ENCODE data around the gene MACROD2. TPM values are rescaled to one million over a fixed set of nuclear protein-coding genes. Genes with fewer than 3 reads are reported as not detected.

The MACROD2 gene
- total RNA-seq, 2 donors from 2014 or later, result 0.95 to 4.2 TPM

DNA sequence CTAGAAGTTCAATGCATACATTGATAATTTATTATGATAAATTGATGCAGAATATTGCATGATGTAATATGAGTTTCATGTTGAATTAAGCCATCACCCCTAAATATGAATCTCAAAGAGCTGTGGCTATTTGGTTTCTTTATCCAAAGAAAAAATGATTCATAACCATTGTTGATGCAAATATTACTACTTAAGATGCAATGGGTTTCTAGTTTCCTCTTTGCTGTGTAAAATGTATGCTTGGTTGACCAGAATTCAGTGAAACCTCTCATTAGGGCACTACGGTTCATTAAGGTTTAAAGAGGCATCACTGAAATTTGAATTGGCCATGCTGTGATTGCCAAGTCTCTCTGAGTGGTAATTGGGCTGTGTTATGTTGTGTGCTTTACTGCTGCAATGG, 834.6 kb downstream of the MACROD2 start:
- no peak overlapping the region for H3K4me3 ChIP-seq
- DNase-seq (ENCODE audit: low spot score) (no peak), ATAC-seq (ENCODE audit: insufficient number of reproducible peaks, low FRiP score, low read depth) (no peak)
- TF ChIP-seq, protein P1, sequence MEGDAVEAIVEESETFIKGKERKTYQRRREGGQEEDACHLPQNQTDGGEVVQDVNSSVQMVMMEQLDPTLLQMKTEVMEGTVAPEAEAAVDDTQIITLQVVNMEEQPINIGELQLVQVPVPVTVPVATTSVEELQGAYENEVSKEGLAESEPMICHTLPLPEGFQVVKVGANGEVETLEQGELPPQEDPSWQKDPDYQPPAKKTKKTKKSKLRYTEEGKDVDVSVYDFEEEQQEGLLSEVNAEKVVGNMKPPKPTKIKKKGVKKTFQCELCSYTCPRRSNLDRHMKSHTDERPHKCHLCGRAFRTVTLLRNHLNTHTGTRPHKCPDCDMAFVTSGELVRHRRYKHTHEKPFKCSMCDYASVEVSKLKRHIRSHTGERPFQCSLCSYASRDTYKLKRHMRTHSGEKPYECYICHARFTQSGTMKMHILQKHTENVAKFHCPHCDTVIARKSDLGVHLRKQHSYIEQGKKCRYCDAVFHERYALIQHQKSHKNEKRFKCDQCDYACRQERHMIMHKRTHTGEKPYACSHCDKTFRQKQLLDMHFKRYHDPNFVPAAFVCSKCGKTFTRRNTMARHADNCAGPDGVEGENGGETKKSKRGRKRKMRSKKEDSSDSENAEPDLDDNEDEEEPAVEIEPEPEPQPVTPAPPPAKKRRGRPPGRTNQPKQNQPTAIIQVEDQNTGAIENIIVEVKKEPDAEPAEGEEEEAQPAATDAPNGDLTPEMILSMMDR (IDR thresholded peaks at IDR 0.05), result no peak
- no peaks in the 10 kb centered on the region for H3K9me3 ChIP-seq
- no peaks in the 10 kb centered on the region for H3K36me3 ChIP-seq
- H3K27me3 ChIP-seq (replicated peaks; ENCODE audit: insufficient read depth), result no peaks in the 10 kb centered on the region
- H3K27ac ChIP-seq, result no peak overlapping the region
- no peaks in the 10 kb centered on the region for H3K4me1 ChIP-seq (ENCODE audit: control insufficient read depth in 1 of 2, low read depth in 2 of 2)

DNA sequence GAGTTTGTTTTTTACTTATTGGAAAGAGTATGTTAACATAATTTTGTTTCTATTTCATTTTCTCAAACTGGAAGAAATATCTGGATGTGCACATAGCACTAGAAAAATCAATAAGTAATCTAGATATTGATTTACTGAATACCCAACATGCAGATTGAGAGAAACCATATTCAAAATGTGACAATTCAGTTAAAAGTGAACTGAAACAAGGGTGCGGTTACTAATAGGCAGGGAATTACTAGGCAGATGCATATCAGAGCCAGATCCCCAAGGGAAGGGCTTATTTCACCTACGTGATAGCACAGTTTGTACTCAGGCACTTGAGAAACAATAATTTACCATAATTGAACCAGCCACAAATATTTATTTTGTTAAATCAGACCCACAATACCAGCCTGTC, 835.1 kb downstream of the MACROD2 start:
- Histone ChIP-seq H3K27me3 (replicated peaks; ENCODE audit: insufficient read depth) (no peaks in the 10 kb centered on the region), H3K4me1 (ENCODE audit: control insufficient read depth in 1 of 2, low read depth in 2 of 2) (no peaks in the 10 kb centered on the region), H3K27ac (no peak overlapping the region), H3K9me3 (no peaks in the 10 kb centered on the region), H3K4me3 (no peak overlapping the region), H3K36me3 (no peaks in the 10 kb centered on the region)
- no peak for ATAC-seq (ENCODE audit: insufficient number of reproducible peaks, low FRiP score, low read depth)
- no peak for DNase-seq (ENCODE audit: low spot score)
- TF ChIP-seq, protein P1 (IDR thresholded peaks at IDR 0.05), result no peak

DNA sequence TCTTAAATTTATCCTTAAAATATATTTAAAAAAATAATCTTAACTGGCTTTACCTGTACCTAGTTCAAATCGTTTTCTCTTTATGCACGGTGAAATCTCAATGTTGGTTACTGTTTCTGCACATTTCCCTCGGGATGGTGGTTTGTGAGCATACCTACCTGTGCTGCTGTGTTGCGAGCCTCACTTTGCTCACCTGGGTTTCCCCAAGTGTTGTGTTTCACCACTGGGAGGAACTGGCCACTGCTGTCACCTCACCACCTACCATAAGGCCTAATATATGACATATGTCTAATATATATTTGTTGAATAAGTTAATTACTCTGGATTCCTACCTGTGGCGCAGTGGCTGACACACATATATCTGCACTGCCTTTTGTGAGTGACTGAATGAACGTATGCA, 835.6 kb downstream of the MACROD2 start:
- DNase-seq (ENCODE audit: low spot score) (no peak), ATAC-seq (ENCODE audit: insufficient number of reproducible peaks, low FRiP score, low read depth) (no peak)
- H3K4me3 ChIP-seq, result no peak overlapping the region
- no peaks in the 10 kb centered on the region for H3K27me3 ChIP-seq (replicated peaks; ENCODE audit: insufficient read depth)
- H3K4me1 ChIP-seq (ENCODE audit: control insufficient read depth in 1 of 2, low read depth in 2 of 2), result no peaks in the 10 kb centered on the region
- no peaks in the 10 kb centered on the region for H3K9me3 ChIP-seq
- H3K27ac ChIP-seq, result no peak overlapping the region
- no peaks in the 10 kb centered on the region for H3K36me3 ChIP-seq
- TF ChIP-seq, protein P1 (IDR thresholded peaks at IDR 0.05), result no peak

DNA sequence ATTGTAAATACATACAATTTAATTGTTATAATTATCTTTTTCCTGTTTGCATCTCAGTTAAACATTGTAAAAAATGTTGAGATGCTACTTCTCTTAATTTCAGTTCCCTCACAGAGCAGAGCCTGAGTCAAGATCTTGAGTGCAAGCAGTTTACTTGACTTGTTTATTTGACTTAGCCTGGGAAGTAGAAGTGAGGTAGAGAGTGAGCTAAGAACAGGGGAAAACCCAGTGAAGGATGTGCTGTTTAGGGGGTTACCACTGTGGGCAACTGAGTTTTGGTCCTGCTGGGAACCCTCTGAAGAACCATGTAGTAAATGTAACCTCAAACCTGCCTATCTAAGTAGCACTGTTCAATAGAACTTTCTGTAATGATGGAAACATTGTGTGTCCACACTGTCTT, 837.3 kb downstream of the MACROD2 start:
- Histone ChIP-seq H3K27me3 (replicated peaks; ENCODE audit: insufficient read depth) (no peaks in the 10 kb centered on the region), H3K36me3 (no peaks in the 10 kb centered on the region), H3K4me1 (ENCODE audit: control insufficient read depth in 1 of 2, low read depth in 2 of 2) (no peaks in the 10 kb centered on the region), H3K9me3 (no peaks in the 10 kb centered on the region), H3K4me3 (no peak overlapping the region), H3K27ac (no peak overlapping the region)
- TF ChIP-seq, protein P1 (IDR thresholded peaks at IDR 0.05), result no peak
- ATAC-seq (ENCODE audit: insufficient number of reproducible peaks, low FRiP score, low read depth) (no peak), DNase-seq (ENCODE audit: low spot score) (no peak)

DNA sequence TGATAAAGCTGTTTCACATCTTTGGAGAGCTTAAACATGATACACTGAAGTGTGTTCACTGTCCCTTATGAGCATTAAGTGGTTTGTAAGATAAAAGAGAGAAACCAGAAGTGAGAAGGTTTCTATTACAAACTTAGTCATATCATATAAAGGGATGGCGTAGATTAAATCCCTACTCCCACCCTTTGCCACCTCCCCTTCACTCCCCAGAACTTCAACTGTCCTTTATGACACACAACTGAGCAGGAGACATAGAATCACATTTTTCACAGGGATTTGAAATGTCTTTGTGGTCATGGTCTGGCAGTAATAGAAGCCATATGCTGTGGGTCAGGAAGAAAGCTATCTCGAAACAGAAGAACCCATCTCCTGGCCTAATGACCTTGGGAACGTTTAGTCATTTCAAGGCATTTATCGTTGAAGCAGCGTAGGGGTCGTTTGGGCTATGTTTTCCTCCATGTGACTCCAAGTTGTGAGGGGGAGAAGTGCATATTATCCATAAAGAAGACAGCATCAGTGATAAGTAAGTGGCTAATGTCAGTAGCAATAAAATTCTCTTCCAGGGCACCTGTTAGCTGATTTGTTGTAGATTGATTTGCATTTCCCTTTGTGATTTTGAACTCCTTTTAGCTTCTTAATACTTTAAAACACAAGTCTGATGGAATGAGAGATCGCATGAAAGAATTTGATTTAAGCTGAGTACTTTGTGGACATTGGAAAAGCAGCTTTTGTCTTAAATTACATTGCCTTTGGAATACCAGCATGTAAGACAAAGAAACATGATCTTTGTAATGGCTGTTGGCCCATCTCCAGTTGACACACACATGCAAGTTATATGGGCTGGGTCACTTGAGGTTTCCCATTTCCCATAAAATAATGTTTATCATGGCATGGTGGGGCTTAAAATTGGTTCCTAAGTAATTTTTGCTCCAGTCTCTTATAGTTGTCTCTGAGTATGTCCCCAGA, 843.6 kb downstream of the MACROD2 start:
- Histone ChIP-seq H3K4me1 (ENCODE audit: control insufficient read depth in 1 of 2, low read depth in 2 of 2) (no peaks in the 10 kb centered on the region), H3K27me3 (replicated peaks; ENCODE audit: insufficient read depth) (no peaks in the 10 kb centered on the region), H3K27ac (no peak overlapping the region), H3K36me3 (no peaks in the 10 kb centered on the region), H3K9me3 (no peaks in the 10 kb centered on the region), H3K4me3 (no peak overlapping the region)
- ATAC-seq (ENCODE audit: insufficient number of reproducible peaks, low FRiP score, low read depth), result no peak
- TF ChIP-seq, protein P1 (IDR thresholded peaks at IDR 0.05), result no peak
- DNase-seq (ENCODE audit: low spot score), result no peak
